SJCRH30 (cell line): ENCODE measurements around the gene OR12D3. TPM values are rescaled to one million over a fixed set of nuclear protein-coding genes. Genes with fewer than 3 reads are reported as not detected.
"Not testable (repeated sequence)": the region's sequence is repeated elsewhere in the genome, so short reads cannot be mapped to it uniquely, and the experiment has no call there.

Experiments
- DNase-seq, 2 experiments: peaks; one replicate each; pipeline ENCODE4 v3.0.0-alpha.2; 2015 to 2020
- H3K27ac ChIP-seq: fragments of 250-450 bp; sonication (Bioruptor Pico); 2 replicates; pipeline ENCODE4 v1.5.1; 2020; ENCODE audit warnings: mild to moderate bottlenecking, moderate library complexity
- H3K27me3 ChIP-seq: fragments of 250-450 bp; sonication (Bioruptor Pico); 2 replicates; pipeline ENCODE4 v1.5.1; 2020; ENCODE audit warnings: mild to moderate bottlenecking, moderate library complexity
- H3K36me3 ChIP-seq: fragments of 250-450 bp; sonication (Bioruptor Pico); 2 replicates; pipeline ENCODE4 v1.5.1; 2020; ENCODE audit warnings: mild to moderate bottlenecking, moderate library complexity
- H3K4me1 ChIP-seq: fragments of 250-450 bp; sonication (Bioruptor Pico); 2 replicates; pipeline ENCODE4 v1.5.1; 2020; ENCODE audit warnings: mild to moderate bottlenecking, moderate library complexity
- H3K4me3 ChIP-seq: fragments of 250-450 bp; sonication (Bioruptor Pico); 2 replicates; pipeline ENCODE4 v1.5.1; 2020; ENCODE audit warnings: mild to moderate bottlenecking, moderate library complexity
- H3K9me3 ChIP-seq: fragments of 250-450 bp; sonication (Bioruptor Pico); replicated peaks from 2 replicates; pipeline ENCODE4 v1.5.1; 2020; ENCODE audit warnings: mild to moderate bottlenecking, moderate library complexity
- total RNA-seq: library from RNA; depleted of rRNA; stranded (reverse); fragments of >200 nt; shearing (Covaris generic); gene quantifications from 2 replicates; pipeline ENCODE4 v1.2.3, GENCODE V29; 2014; rRNA removed

Gene OR12D3, protein sequence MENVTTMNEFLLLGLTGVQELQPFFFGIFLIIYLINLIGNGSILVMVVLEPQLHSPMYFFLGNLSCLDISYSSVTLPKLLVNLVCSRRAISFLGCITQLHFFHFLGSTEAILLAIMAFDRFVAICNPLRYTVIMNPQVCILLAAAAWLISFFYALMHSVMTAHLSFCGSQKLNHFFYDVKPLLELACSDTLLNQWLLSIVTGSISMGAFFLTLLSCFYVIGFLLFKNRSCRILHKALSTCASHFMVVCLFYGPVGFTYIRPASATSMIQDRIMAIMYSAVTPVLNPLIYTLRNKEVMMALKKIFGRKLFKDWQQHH
- total RNA-seq = not detected in 2 replicates

DNA sequence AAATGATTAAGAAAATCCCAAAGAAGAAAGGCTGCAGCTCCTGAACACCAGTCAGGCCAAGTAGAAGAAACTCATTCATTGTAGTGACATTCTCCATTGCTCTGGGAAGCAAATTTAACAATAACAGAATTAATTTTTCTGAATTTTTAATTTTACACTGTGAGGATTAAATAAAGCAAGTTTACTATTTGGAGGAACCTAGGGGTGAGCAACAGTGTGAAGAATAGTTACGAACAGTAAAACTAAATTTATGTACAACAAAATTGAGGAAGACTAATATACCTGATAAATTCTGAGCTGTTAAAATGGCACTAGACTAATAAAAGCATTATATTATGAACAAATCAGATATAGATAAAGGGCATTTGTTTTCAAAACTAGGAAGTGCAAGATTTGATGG is at the start of gene OR12D3:
OR12D3 (minus strand) TSS at position 101 of the 400 bp plus-strand sequence; CDS start at position 97, 4 bp downstream.
- Histone ChIP-seq H3K4me1 (no peaks in the 10 kb centered on the region), H3K4me3 (no peak within 1 kb of the TSS), H3K36me3 (no peaks in the 10 kb centered on the region), H3K27me3 (no peaks in the 10 kb centered on the region), H3K27ac (no peak within 1 kb of the TSS), H3K9me3 (no peaks in the 10 kb centered on the region)
- DNase-seq = no peak

DNA sequence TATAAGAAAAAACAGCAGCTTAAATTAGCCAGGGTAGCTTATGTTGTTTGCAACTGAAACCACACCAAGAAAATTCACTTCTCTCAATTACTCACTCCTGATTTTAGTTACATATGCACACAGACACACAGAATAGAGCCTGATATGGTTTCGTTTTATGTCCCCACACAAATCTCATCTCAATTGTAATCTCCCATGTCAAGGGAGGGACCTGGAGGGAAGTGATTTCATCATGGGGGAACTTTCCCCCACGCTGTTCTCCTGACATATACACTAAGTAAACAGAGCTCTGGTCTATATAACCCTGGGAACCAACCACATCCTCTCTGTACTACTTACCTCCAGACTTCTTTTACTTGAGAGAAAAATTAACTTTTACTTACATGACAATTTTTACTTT is 49.5 kb upstream of the OR12D3 start:
- Histone ChIP-seq H3K9me3 (no peaks in the 10 kb centered on the region), H3K4me3 (no peak overlapping the region), H3K36me3 (no peaks in the 10 kb centered on the region), H3K27me3 (no peaks in the 10 kb centered on the region), H3K27ac (no peak overlapping the region), H3K4me1 (no peaks in the 10 kb centered on the region)
- peak in 1 of 2 experiments; percentile 1 for DNase-seq

DNA sequence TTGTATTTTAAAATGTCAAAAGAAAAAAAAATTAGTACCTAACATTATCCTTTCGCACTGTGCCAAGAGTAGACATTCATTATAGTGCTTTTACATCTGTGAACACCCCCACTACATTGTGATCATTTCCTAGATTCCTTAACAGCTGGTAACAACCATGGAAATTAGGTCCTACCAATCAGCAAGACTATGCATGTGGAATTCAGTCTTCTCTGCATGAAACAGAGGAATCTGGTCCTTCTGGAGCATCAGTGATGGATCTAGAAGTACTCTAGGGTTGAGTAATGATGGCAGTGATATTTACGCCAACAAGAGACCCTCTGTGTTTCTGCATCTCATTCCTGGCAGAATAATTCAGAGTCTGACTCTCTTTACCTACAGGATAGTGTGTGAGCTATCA is 49.1 kb upstream of the OR12D3 start:
- no peak overlapping the region for H3K4me3 ChIP-seq
- no peak overlapping the region for H3K27ac ChIP-seq
- no peaks in the 10 kb centered on the region for H3K4me1 ChIP-seq
- DNase-seq = no peak
- no peaks in the 10 kb centered on the region for H3K36me3 ChIP-seq
- no peaks in the 10 kb centered on the region for H3K27me3 ChIP-seq
- H3K9me3 ChIP-seq = no peaks in the 10 kb centered on the region

DNA sequence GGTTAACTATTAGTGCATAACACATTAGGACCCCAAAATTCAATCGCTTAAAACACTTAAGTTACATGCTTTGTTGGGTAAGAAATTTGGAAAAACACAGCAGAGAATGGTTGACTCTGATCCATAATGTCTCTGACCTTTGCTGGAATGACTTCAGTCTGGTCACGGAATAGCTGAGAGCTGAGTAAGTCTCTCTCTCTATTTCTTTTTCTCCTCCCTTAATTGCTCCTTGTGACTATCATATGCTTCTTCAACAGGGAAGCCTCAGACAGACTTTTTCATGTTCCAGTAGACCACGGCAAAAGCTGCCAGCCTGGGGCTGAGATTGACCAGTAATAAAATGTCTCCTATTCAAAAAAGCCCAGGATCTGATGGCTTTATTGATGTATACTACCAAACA is 44.4 kb upstream of the OR12D3 start:
- H3K27me3 ChIP-seq = no peaks in the 10 kb centered on the region
- DNase-seq = no peak
- no peaks in the 10 kb centered on the region for H3K9me3 ChIP-seq
- H3K36me3 ChIP-seq = no peaks in the 10 kb centered on the region
- H3K4me1 ChIP-seq = no peaks in the 10 kb centered on the region
- no peak overlapping the region for H3K27ac ChIP-seq
- no peak overlapping the region for H3K4me3 ChIP-seq

DNA sequence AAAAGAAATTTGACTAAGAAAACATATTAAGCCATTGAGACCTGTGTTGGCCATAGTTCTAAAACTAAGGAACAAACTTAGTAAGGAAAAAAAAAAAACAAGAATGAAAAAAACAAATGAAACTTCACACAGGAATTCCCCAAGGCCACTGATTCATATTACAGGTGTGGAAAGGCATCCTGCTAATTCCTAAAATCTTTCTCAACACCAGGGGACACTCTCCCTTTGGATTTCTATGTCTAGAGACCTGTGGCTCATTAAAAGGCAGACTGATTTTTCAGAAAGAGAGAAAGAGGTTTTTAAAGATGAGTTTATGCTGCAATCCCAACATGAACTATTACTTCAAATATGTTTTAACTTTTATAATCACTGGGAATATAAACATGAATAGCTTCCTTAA is 39.5 kb upstream of the OR12D3 start, which contains the start of gene OR12D1:
OR12D1 (plus strand) TSS at position 341 of the 400 bp plus-strand sequence.
- H3K9me3 ChIP-seq = no peaks in the 10 kb centered on the region
- H3K4me1 ChIP-seq = no peaks in the 10 kb centered on the region
- no peak within 1 kb of the TSS for H3K27ac ChIP-seq
- DNase-seq = no peak
- H3K36me3 ChIP-seq = no peaks in the 10 kb centered on the region
- H3K4me3 ChIP-seq = no peak within 1 kb of the TSS
- no peaks in the 10 kb centered on the region for H3K27me3 ChIP-seq

DNA sequence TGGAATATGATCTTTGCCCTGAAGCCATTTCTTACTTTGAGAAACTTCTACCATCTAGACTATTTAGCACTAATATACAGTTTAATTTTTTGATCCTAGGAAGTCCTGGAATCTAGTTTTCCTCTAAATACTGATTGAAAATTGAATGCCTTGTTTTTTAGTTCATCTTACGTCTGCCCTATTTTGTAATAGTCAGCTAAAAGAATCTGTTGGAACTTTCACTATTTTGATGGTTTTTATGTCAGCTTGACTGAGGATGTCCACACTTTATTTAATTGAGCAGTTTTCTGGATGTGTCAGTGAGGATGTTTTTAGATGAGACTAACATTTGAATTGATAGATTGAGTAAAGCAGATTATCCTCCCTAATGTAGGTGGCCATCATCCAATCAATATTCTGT is 28.7 kb upstream of the OR12D3 start:
- no peaks in the 10 kb centered on the region for H3K9me3 ChIP-seq
- H3K36me3 ChIP-seq = no peaks in the 10 kb centered on the region
- no peaks in the 10 kb centered on the region for H3K4me1 ChIP-seq
- DNase-seq = no peak
- no peaks in the 10 kb centered on the region for H3K27me3 ChIP-seq
- no peak overlapping the region for H3K27ac ChIP-seq
- H3K4me3 ChIP-seq = no peak overlapping the region

DNA sequence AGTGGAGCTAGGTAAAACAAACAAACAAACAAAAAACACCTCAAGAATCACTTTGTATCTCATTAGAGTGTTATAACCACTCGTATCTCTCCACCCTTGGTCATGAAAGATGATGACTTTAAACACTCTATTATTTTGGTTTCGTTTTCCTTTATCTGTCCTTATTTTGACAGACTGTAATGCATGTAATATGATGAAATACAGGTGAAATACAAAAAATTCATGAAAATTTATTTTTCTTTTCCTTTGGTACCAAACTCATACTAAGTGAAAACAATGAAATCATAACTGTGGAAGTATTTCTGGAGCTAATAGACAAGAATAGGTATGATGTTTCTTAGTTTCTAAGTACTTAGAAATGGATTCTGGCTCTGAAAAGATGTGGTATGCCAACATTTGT is 24.4 kb upstream of the OR12D3 start:
- Histone ChIP-seq H3K4me3 (no peak overlapping the region), H3K27me3 (no peaks in the 10 kb centered on the region), H3K27ac (no peak overlapping the region), H3K4me1 (no peaks in the 10 kb centered on the region), H3K36me3 (no peaks in the 10 kb centered on the region), H3K9me3 (no peaks in the 10 kb centered on the region)
- no peak for DNase-seq

DNA sequence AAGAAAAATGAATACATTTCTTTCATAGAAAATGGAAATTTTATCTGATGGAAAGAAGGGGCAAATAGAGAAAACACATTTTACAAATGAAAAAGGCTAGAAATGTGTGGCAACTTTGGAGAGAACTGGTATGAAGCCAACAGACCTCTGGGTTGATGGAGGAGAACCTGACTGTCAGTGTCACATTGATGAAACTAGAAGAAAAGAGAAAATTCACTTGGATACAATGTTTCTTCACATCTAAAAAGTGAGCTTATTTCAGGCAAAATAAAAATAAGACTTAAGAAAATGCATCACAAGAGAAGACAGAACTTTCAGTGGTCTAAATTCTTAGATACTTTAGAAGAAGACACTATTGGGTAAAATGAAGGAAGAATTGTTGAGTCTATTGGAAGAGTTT is 20.2 kb upstream of the OR12D3 start, which contains the start of gene OR12D2:
OR12D2 (plus strand) TSS at position 301 of the 400 bp plus-strand sequence. CDS start 1,069 bp downstream, outside the sequence.
- no peak for DNase-seq
- Histone ChIP-seq H3K4me1 (no peaks in the 10 kb centered on the region), H3K4me3 (no peak within 1 kb of the TSS), H3K36me3 (no peaks in the 10 kb centered on the region), H3K27me3 (no peaks in the 10 kb centered on the region), H3K9me3 (no peaks in the 10 kb centered on the region), H3K27ac (no peak within 1 kb of the TSS)

DNA sequence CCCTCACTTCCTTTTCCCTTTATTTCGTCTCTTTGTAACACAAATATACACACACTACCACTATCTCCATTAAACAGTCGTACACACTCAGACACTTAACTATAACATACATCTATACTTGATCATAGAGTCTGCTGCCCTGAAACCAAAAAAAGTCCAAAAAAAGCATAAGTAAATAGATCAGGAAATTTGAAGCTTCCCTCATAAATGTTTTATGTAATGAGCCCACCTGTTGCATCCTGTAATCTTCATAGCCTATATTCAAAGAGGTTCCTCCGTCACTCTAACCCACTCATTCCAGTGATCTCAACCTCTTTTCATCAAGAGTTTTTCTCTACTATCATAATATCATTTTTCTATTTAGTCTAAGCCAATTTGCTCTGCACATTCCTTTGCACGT is 13.4 kb upstream of the OR12D3 start:
- H3K27me3 ChIP-seq = no peaks in the 10 kb centered on the region
- DNase-seq = no peak
- no peak overlapping the region for H3K27ac ChIP-seq
- no peaks in the 10 kb centered on the region for H3K9me3 ChIP-seq
- no peaks in the 10 kb centered on the region for H3K4me1 ChIP-seq
- no peaks in the 10 kb centered on the region for H3K36me3 ChIP-seq
- H3K4me3 ChIP-seq = no peak overlapping the region

DNA sequence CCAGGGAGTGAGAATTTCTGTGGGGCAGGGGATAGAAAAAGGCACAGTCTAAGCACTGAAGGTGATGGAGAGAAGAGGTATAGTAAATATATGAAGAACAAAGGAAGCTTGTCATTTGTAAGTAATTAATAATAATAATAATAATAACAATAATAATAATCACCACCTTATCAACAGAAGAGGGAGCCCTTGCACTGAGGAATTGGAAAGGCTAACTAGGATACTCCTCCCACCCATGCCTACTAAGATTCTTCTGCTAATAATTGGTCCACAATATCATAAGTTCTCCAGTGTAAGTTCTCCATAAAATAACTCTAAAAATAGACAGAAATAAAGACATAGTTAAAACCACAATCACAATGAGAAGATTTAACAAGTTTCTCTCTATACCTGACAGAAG is 912 bp upstream of the OR12D3 start:
- Histone ChIP-seq H3K9me3 (no peaks in the 10 kb centered on the region), H3K27me3 (no peaks in the 10 kb centered on the region), H3K4me3 (no peak overlapping the region), H3K36me3 (no peaks in the 10 kb centered on the region), H3K4me1 (no peaks in the 10 kb centered on the region), H3K27ac (no peak overlapping the region)
- DNase-seq = peak in 1 of 2 experiments; percentile 19

DNA sequence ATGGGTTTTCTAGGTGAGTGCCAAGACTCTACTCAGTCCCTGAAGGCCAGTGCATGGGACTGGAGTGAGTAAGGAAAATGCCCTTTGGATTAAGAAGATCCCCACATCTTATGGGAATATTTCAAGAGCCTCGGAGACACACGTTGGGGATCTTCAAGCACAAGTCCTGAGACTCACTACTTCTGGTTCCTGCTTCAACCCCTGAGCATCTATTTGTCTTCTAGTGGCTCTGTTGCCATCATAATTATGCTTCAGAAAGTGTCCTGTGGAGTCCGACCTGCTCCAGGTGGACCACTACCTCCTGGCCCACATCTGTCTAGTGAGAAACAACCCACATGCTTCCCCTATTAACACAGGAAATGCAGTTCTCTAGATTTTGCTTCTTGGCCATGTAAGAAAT is 6.3 kb downstream of the OR12D3 start, which contains the start of gene OR5V1:
OR5V1 (minus strand) TSS at position 101 of the 400 bp plus-strand sequence. CDS start 12,670 bp downstream, outside the sequence.
- H3K9me3 ChIP-seq = no peaks in the 10 kb centered on the region
- H3K4me3 ChIP-seq = no peak within 1 kb of the TSS
- no peaks in the 10 kb centered on the region for H3K4me1 ChIP-seq
- DNase-seq = no peak
- H3K27me3 ChIP-seq = no peaks in the 10 kb centered on the region
- H3K36me3 ChIP-seq = no peaks in the 10 kb centered on the region
- no peak within 1 kb of the TSS for H3K27ac ChIP-seq

DNA sequence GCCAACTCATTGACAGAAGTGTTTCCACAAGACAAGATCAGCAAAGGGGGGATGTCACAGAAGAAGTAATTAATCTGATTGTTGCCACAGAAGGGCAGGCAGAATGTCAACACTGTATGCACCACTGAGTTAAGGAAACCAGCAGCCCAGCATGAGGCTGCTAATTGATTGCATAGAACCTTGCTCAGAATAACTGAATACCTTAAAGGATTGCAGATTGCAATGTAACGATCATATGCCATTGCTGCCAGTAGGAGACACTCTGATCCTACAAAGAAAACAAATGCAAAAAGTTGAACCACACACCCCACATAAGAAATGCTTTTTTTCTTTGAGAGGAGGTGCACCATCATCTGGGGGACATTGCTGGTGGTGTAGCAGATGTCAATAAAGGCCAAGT is 19.5 kb downstream of the OR12D3 start:
- DNase-seq = no peak
- H3K27me3 ChIP-seq = no peaks in the 10 kb centered on the region
- no peaks in the 10 kb centered on the region for H3K9me3 ChIP-seq
- no peak overlapping the region for H3K4me3 ChIP-seq
- H3K27ac ChIP-seq = no peak overlapping the region
- H3K36me3 ChIP-seq = no peaks in the 10 kb centered on the region
- no peaks in the 10 kb centered on the region for H3K4me1 ChIP-seq

DNA sequence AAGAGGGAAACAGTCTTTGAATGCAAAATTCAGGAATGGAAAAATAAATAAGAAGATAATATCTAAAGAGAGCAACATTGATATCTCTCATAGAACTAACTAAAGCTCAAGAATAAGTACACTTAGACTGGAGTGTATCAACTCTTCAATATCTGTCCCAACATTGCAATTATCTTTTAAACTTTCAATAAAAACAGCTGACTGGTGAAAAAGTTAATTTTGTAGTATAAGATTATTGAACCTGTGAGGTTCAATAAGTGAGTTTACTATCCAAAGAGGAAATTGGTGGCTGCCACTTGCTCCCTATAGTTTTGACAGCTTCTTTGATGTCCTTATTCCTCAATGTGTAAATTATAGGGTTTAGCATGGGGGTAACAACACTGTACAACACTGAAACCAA is 20.1 kb downstream of the OR12D3 start:
- Histone ChIP-seq H3K27ac (no peak overlapping the region), H3K9me3 (no peaks in the 10 kb centered on the region), H3K4me1 (no peaks in the 10 kb centered on the region), H3K36me3 (no peaks in the 10 kb centered on the region), H3K4me3 (no peak overlapping the region), H3K27me3 (no peaks in the 10 kb centered on the region)
- DNase-seq = no peak

DNA sequence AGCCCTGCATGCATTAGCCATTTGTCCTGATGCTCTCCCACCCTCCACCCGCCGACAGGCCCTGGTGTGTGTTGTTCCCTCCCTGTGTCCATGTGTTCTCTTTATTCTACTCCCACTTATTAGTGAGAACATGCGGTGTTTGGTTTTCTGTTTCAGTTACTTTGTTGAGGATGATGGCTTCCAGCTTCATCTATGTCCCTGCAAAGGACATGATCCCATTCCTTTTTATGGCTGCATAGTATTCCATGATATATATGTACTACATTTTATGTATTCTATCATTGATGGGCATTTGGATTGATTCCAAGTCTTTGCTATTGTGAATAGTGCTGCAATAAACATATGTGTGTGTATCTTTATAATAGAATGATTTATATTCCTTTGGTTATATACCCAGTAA is 25.7 kb downstream of the OR12D3 start:
- H3K9me3 ChIP-seq, H3K4me1 ChIP-seq, H3K27me3 ChIP-seq, H3K36me3 ChIP-seq, DNase-seq, H3K27ac ChIP-seq, H3K4me3 ChIP-seq: not testable (repeated sequence)

DNA sequence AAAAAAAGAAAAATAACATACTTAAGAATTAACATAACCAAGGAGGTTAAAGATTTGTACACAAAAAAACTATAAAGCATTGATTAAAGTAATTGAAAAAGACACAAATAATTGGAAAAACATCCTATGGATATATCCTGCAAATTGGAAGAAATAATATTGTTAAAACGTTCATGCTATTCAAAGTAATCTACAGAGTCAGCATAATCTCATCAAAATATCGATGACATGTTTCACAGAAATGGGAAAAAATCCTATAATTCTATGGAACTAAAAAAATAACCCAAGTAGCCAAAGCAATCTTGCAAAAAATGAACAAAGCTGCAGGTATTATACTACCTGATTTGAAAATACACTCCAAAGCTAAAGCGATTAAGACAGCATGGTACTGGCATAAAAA is 29.7 kb downstream of the OR12D3 start:
- Histone ChIP-seq H3K9me3 (no peaks in the 10 kb centered on the region), H3K27ac (no peak overlapping the region), H3K4me1 (no peaks in the 10 kb centered on the region), H3K36me3 (no peaks in the 10 kb centered on the region), H3K4me3 (no peak overlapping the region), H3K27me3 (no peaks in the 10 kb centered on the region)
- no peak for DNase-seq

DNA sequence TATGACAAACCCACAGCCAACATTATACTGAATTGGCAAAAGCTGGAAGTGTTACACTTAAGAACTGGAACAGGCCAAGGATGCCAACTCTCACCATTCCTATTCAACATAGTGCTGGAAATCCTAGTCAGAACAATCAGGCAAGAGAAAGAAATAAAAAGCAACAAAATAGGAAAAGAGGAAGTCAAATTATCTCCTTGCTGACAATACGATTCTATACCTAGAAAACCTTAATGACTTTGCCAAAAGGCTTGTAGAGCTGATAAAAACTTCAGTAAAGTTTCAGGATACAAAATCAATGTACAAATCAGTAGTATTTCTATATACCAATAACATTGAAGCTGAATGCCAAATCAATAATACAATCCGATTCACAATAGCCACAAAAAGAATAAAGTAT is 38.8 kb downstream of the OR12D3 start:
- no peak for DNase-seq
- H3K27ac ChIP-seq = no peak overlapping the region
- H3K27me3 ChIP-seq = no peaks in the 10 kb centered on the region
- no peaks in the 10 kb centered on the region for H3K4me1 ChIP-seq
- no peak overlapping the region for H3K4me3 ChIP-seq
- no peaks in the 10 kb centered on the region for H3K36me3 ChIP-seq
- no peaks in the 10 kb centered on the region for H3K9me3 ChIP-seq
